Esophagus squamous epithelium (tissue), 5 donors: ENCODE data around the gene APOA4. TPM values are rescaled to one million over a fixed set of nuclear protein-coding genes. Genes with fewer than 3 reads are reported as not detected.

Experiments
- DNase-seq: peaks from one replicate; lab custom pipeline; 2025; lab: John Stamatoyannopoulos, UW
- H3K27ac ChIP-seq, 4 donors: fragments of 200-600 bp; sonication (generic); one replicate each; pipeline ENCODE4 v1.5.1; 2016 to 2019; ENCODE audit warnings: mild to moderate bottlenecking in 1 of 4
- H3K27me3 ChIP-seq, 4 donors: fragments of 200-600 bp; sonication (generic); 1 replicate in 3 of 4; 2 replicates in 1 of 4; pipeline versions ENCODE4 v1.5.1 to v1.6.0; 2017 to 2021; ENCODE audit warnings: antibody characterized with exemption in 1 of 4
- H3K36me3 ChIP-seq, 3 donors: fragments of 200-600 bp; sonication (generic); one replicate each; pipeline ENCODE4 v1.5.1; 2016 to 2019
- H3K4me1 ChIP-seq, 3 donors: fragments of 200-600 bp; sonication (generic); one replicate each; pipeline ENCODE4 v1.5.1; 2017 to 2019
- H3K4me3 ChIP-seq, 4 donors: fragments of 200-600 bp; sonication (generic); 1 replicate in 3 of 4; 2 replicates in 1 of 4; pipeline ENCODE4 v1.5.1; 2016 to 2019; ENCODE audit warnings: mild to moderate bottlenecking in 2 of 4, moderate library complexity in 1 of 4
- H3K9me3 ChIP-seq, 3 donors: fragments of 200-600 bp; sonication (generic); one replicate each; pipeline ENCODE4 v1.5.1; 2016 to 2019
- CTCF ChIP-seq, 6 experiments: fragments of 450-650 bp in 4 of 6; fragments of 200-600 bp in 2 of 6; sonication (generic) in 2 of 6; IDR thresholded peaks; one replicate each; pipeline ENCODE4 v1.5.1; 2016 to 2019; ENCODE audit warnings: antibody characterized with exemption in 6 of 6, mild to moderate bottlenecking in 4 of 6, moderate library complexity in 4 of 6
- POLR2A ChIP-seq, 4 donors: fragments of 450-650 bp; IDR thresholded peaks; one replicate each; pipeline ENCODE4 v1.6.1; 2017; ENCODE audit warnings: antibody characterized with exemption in 4 of 4, mild to moderate bottlenecking in 4 of 4, moderate library complexity in 3 of 4
- WGBS, 2 donors: methylation state at CpG; one replicate each; pipeline ENCODE4 v1.1.5; 2018; 5-methylcytosine and 5-hydroxymethylcytosine counted together
- intact Hi-C: fragments of 100-400 bp; cut with DNase I; formaldehyde crosslinking; loops from one replicate; pipeline ENCODE4 v1.15.0; 2022
- total RNA-seq, 4 donors: library from RNA; depleted of rRNA; stranded (reverse); fragments of >200 nt; gene quantifications; one replicate each; pipeline ENCODE4 v1.1.0, GENCODE V29; 2016
- donor health status: DM: yes; HTN: yes; CAD: no.

Gene APOA4
- total RNA-seq, 4 donors from 2014 or later, result not detected

DNA sequence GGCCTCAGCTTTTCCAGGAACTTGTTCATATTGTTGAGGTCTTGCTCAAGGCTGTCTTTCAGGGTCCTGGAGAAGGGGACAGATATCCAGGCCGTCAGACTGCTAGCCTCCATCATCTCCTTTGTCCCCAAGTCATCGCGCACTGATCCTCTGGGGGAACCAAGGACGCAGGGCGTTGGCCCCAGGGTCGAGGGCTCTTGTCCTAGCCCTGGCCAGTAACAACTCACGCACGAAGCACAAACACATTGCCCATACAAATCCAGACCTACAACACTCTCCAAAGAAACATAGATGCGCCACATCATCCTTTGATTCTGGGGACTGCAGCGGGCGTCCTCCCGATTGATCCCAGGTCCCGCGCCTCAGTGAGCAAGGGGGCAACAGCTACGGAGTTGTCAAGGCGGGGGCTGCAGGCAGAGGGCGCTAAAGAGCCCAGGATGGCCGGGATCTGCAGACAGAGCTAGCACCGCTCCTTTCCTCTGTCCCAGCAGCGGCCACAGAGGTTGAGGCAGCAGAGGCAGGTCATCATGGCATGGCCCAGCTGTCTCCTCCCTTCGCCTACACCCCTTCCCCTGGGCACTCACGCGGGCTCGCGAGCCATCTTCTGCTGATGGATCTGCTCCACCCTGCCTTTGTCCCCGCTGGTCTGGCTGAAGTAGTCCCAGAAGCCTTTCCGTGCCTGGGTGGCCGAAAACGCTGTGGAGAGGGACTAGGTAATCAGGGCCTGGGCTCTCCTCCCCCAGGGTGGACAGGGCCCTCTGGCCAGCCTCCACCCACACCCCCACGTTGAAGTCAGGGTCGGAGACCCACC is 31.9 kb downstream of the APOA4 start:
- H3K27ac ChIP-seq, result no peak overlapping the region
- WGBS, 2 donors, result 20 to 60% methylated on average over 1 of the region's 31 CpGs
- H3K9me3 ChIP-seq, result no peaks in the 10 kb centered on the region
- DNase-seq, result no peak
- H3K4me1 ChIP-seq, result peaks cover 16 to 30% (median 16%) of the 10 kb centered on the region in 3 donors
- H3K36me3 ChIP-seq, result peaks cover 0 to 5% (median 0%) of the 10 kb centered on the region in 3 donors
- H3K4me3 ChIP-seq, result peak overlapping the region in 1 of 4 donors; percentile 43
- peaks cover 0 to 11% (median 0%) of the 10 kb centered on the region in 4 donors for H3K27me3 ChIP-seq
- peak; percentile 77 to 91 (median 86) for TF ChIP-seq CTCF (IDR thresholded peaks at IDR 0.05)
- TF ChIP-seq POLR2A (IDR thresholded peaks at IDR 0.05), result no peak
- intact Hi-C loops, result no loop called here

GRCh38 chr11:116790167-116791001 is 32.7 kb downstream of the APOA4 start:
- peaks cover 0 to 11% (median 0%) of the 10 kb centered on the region in 4 donors for H3K27me3 ChIP-seq
- TF ChIP-seq CTCF (IDR thresholded peaks at IDR 0.05) (no peak), POLR2A (IDR thresholded peaks at IDR 0.05) (no peak)
- intact Hi-C loops, result no loop called here
- no peak for DNase-seq
- WGBS, 2 donors, result 73 to 94% methylated on average over 9 to 15 of the region's 53 CpGs
- H3K9me3 ChIP-seq, result no peaks in the 10 kb centered on the region
- H3K36me3 ChIP-seq, result peaks cover 0 to 13% (median 4%) of the 10 kb centered on the region in 3 donors
- H3K4me1 ChIP-seq, result peaks cover 16 to 35% (median 16%) of the 10 kb centered on the region in 3 donors
- H3K4me3 ChIP-seq, result no peak overlapping the region
- no peak overlapping the region for H3K27ac ChIP-seq

DNA sequence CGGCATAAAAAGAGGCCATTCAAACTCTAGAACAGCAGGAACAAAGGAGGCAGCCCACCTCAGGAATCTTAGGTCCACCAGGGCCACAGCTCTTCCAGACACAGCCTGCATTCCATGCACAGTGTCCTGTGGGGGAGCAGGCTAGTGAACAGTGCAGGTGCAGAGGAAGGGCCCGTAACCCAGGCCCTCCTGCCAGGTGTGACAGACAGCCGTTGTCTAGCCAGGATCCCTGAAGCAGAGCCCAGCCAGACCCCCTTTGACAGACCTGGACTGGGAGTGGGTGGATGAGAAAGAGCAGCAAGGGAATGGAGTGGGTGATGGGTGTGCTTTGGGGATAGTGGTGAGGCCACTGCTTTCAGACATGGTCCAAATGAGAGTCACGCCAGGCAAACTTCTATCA is 34.1 kb downstream of the APOA4 start:
- TF ChIP-seq CTCF (IDR thresholded peaks at IDR 0.05) (no peak), POLR2A (IDR thresholded peaks at IDR 0.05) (no peak)
- Histone ChIP-seq H3K4me3 (no peak overlapping the region), H3K36me3 (peaks cover 8 to 28% (median 18%) of the 10 kb centered on the region in 3 donors), H3K9me3 (no peaks in the 10 kb centered on the region), H3K27me3 (peaks cover 0 to 11% (median 0%) of the 10 kb centered on the region in 4 donors), H3K4me1 (peaks cover 16 to 35% (median 16%) of the 10 kb centered on the region in 3 donors), H3K27ac (no peak overlapping the region)
- no peak for DNase-seq
- intact Hi-C loops, result no loop called here
- WGBS, 2 donors, result 75 to 81% methylated on average over 1 to 2 of the region's 4 CpGs

- intact Hi-C loops, result no loop called here
- peak overlapping the region; percentile 88 to 93 (median 91) for H3K27ac ChIP-seq
- TF ChIP-seq CTCF (IDR thresholded peaks at IDR 0.05), result no peak
- no peak for TF ChIP-seq POLR2A (IDR thresholded peaks at IDR 0.05)
Observed at GRCh38 chr11:116788534-116788933, 34.6 kb downstream of the APOA4 start.

More at GRCh38 chr11:116788534-116788933, 34.6 kb downstream of the APOA4 start:
- Histone ChIP-seq H3K9me3 (no peaks in the 10 kb centered on the region), H3K36me3 (peaks cover 9 to 32% (median 23%) of the 10 kb centered on the region in 3 donors), H3K27me3 (peaks cover 0 to 11% (median 0%) of the 10 kb centered on the region in 4 donors), H3K4me1 (peaks cover 16 to 35% (median 16%) of the 10 kb centered on the region in 3 donors), H3K4me3 (peak overlapping the region; percentile 78 to 87 (median 82))
- no peak for DNase-seq
- WGBS, 2 donors, result 47 to 64% methylated on average over 4 of the region's 4 CpGs
